Measurements from ENCODE around the gene NDUFB3.
"Not testable (repeated sequence)": the region's sequence is repeated elsewhere in the genome, so short reads cannot be mapped to it uniquely, and the experiment has no call there.

NDUFB3 gene

DNA sequence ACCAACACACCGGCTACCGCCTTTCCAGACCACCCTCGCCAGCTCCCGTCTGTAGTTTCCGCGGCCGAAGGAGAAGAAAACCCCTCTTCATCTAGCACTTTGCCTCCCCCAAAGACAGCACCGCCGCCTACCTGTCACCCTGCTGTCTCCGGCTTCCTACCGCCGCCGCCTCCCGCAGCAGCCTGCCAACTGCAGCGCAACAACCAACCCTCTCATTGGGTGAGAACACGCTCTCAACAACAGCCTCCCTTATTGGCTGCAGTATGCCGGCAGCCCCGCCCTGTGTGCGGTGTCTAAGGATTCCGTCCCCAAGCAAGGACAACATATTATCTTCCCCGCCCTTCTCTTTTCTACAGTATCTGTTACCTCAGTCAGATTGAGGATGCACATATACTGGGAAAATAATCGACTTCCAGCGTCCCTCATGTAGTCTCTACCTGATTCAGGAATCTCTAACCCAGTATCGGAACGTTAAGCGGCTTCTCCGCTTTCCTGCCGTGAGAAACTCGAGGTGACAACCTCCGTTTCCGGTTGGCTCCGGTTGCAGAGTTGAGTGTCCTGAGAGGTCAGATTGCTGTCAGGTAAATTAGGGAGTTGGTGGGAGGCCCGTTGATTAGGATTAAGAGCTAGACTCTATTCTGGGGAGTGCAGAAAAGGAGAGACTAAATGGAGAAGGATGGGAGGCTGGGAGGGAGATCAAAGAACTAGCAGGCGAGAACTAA, at the start of gene NDUFB3, which contains the start of gene HYCC2:
Gene NDUFB3, plus strand, starts transcription at position 523 of the 722 bp plus-strand sequence. CDS start 6,882 bp downstream, outside the sequence.
Gene HYCC2, minus strand, starts transcription at position 193 of the 722 bp plus-strand sequence. CDS start 47,662 bp downstream, outside the sequence.
- peak; percentile 49 for DNase-seq

- DNase-seq = no peak
Measured at GRCh38 chr2:201024518-201024917, 47.3 kb upstream of the NDUFB3 start.

DNA sequence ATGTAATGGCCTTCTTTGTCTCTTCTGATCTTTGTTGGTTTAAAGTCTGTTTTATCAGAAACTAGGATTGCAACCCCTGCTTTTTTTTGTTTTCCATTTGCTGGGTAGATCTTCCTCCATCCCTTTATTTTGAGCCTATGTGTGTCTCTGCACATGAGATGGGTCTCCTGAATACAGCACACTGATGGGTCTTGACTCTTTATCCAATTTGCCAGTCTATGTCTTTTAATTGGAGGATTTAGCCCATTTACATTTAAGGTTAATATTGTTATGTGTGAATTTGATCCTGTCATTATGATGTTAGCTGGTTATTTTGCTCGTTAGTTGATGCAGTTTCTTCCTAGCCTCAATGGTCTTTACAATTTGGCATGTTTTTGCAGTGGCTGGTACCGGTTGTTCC, 37.4 kb upstream of the NDUFB3 start:
- DNase-seq = not testable (repeated sequence)

DNA sequence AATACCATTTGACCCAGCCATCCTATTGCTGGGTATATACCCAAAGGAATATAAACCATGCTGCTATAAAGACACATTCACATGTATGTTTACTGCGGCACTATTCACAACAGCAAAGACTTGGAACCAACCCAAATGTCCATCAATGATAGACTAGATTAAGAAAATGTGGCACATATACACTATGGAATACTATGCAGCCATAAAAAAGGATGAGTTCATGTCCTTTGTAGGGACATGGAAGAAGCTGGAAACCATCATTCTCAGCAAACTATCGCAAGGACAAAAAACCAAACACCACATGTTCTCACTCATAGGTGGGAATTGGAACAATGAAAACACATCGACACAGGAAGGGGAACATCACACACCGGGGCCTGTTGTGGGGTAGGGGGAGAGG, 33.4 kb upstream of the NDUFB3 start:
- not testable (repeated sequence) for DNase-seq

DNA sequence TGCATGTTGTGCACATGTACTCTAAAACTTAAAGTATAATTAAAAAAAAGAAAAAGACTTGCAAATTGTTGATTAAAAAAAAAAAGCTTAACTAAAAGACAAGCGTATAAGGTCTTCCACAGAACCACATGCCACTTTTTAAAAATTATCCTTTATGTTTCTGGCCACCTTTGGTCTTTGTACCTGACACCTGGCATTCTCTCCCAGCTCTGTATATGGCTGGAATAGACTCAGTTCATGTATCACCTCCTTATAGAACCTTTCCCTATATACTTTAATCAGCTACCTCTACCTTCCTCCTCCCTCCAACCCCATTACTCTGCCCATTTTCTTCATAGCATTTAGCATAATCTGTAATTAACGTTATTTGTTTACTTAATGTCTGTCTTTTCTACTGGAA, 32.9 kb upstream of the NDUFB3 start:
- no peak for DNase-seq

DNA sequence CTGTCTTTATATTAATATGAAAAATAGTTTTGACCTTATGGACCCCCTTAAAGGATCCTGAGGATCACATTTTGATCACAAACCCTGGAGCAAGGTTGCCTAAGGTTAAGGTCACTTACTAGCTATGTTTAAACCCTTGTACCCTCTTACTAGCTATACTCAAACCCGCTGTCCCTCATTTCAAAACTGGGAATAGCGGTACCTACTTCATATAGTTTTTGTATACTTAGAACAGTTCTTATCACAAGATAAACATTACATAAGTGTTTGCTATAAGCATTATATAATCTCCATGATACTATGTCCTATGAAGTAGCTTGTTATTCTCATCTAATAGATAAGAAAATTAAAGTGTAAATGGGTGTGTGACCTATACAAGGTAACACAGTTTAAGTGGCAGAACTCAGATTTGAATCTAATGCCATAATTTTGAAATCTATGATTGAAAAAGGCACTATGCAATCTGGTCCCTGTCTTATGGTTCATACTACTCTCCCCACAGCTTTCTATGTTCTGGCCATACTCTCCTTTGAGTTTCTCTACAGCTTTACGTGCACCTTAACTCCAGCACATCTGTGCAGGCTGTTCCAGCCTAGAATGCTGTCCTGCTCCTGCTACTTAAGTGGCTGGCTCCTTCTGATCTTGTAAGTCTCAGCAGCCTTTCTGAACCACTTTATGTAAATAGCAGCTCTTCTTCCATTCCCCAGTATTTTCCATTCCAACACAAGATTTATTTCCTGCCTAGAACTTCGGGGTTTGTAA, 30.8 kb upstream of the NDUFB3 start:
- no peak for DNase-seq

GRCh38 chr2:201042451-201042850, 29.4 kb upstream of the NDUFB3 start:
- DNase-seq = not testable (repeated sequence)

DNA sequence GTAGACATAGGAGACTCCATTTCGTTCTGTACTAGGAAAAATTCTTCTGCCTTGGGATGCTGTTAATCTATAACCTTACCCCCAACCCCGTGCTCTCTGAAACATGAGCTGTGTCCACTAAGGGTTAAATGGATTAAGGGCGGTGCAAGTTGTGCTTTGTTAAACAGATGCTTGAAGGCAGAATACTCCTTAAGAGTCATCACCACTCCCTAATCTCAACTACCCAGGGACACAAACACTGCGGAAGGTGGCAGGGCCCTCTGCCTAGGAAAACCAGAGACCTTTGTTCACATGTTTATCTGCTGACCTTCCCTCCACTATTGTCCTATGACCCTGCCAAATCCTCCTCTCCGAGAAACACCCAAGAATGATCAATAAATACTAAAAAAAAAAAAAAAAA, 28.8 kb upstream of the NDUFB3 start:
- DNase-seq = not testable (repeated sequence)

GRCh38 chr2:201046881-201047280, 24.9 kb upstream of the NDUFB3 start:
- no peak for DNase-seq

DNA sequence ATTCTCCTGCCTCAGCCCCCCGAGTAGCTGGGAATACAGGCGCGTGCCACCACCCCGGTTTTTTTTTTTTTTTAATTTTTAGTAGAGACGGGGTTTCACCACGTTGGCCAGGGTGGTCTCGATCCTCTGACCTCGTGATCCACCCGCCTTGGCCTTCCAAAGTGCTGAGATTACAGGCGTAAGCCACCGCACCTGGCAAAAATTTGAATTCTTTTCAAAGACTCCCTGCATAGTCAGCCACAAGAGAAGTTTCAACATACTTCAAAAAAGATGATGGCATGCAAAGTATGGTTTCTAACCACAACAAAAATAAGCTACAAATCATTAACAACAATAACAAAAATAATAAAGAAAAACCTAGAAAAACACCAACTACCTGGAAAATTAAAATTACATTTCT, 22.3 kb upstream of the NDUFB3 start:
- DNase-seq = no peak

DNA sequence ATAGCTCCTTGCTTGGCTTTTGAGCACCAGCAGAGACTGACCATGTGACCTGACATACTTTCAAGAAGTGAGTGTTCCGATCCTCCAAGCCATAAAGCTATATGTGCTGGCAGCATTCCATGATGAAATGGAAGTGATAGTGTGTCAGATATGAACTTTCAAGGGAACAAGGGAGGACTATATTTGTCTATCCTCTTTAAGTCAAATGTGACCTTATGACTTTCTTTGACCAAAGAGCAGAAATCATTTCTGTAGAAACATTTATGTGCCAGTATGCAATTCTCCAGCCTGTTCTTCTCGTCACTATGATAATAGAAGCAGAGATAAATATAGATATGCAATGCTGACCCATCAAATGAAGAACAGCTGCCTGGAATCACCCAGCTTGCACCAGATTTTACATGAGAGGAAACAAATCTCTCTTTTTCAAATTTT, 14.7 kb upstream of the NDUFB3 start:
- DNase-seq = no peak

DNA sequence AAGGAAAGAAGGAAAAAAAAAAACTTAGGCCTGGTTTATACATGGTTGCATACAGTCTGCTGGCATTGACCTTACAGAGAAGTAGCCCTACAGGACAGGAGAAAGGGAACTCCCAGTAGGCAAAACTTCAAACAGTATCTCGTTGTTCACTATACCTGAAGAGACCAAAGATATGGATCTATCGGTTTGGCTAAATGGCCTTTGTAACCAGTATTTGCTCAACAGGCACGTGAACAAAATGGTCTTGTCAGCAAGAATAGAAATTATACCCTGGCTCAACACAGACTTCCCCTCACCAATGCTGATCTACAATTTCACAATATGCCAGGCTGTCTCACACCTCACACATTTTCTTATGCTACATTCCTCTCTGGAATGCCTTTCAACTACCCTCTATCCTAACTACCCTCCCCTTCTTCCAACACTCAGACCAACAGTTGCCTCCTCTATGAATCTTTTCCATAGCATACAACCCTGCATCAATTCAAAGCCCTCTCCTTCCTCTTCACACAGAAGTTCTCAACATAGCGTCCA, 14.0 kb upstream of the NDUFB3 start:
- no peak for DNase-seq

DNA sequence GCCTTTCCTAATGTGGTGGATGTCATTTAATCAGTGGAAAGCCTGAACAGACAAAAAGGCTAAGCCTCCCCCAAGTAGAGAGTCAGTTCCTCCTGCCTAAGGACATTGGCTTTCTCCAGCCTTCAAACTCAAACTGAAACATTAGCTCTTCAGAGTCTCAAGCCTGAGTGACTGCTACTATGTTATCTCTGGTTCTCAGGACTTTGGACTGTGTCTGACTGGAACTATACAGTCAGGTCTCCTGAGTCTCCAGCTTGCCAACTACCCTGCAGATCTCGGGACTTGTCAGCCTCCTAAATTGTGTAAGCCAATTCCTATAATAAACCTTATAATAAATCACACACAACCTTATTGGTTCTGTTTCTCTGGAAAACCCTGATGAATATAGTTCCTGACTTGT, 12.9 kb upstream of the NDUFB3 start:
- DNase-seq = no peak

GRCh38 chr2:201059961-201060755, 11.6 kb upstream of the NDUFB3 start:
- DNase-seq = no peak

DNA sequence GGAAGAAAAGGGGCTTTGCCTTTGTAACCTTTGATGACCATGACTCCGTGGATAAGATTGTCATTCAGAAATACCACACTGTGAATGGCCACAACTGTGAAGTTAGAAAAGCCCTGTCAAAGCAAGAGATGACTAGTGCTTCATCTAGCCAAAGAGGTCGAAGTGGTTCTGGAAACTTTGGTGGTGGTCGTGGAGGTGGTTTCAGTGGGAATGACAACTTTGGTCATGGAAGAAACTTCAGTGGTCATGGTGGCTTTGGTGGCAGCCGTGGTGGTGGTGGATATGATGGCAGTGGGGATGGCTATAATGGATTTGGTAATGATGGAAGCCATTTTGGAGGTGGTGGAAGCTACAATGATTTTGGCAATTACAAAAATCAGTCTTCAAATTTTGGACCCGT, 8.3 kb upstream of the NDUFB3 start:
- not testable (repeated sequence) for DNase-seq

- no peak for DNase-seq
Measured at GRCh38 chr2:201064797-201065329, 6.9 kb upstream of the NDUFB3 start.

DNA sequence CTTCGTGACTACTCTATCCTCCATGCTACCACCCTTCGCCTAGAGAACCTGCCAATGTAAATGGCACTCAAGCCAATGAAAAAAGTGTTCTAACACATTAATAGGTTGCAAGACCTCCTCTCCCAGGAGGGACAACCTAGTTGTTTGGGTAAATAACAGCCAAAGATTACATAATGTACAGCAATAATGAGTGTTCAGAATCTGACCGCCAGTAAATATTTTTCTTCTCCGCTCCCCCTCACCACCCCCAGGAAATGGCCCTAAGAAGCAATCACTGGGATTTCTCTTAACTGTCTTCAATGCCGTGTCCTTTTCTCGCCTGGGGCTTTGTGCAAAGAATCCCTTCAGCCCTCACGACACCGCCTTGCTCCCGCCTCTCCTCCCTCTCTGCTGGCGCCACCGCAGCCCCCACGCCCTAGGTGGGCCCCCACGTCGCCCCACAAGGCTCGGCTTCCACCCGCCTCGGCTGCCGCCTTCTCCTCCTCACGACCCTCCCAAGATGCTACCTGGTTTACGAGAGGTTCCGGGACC, 788 bp upstream of the NDUFB3 start:
- DNase-seq = no peak

- DNase-seq = no peak
Measured at GRCh38 chr2:201072201-201072530, 365 bp downstream of the NDUFB3 start.

GRCh38 chr2:201073071-201073470, 1.3 kb downstream of the NDUFB3 start:
- DNase-seq = no peak

- no peak for DNase-seq
Measured at GRCh38 chr2:201074996-201075395, 3.2 kb downstream of the NDUFB3 start.

DNA sequence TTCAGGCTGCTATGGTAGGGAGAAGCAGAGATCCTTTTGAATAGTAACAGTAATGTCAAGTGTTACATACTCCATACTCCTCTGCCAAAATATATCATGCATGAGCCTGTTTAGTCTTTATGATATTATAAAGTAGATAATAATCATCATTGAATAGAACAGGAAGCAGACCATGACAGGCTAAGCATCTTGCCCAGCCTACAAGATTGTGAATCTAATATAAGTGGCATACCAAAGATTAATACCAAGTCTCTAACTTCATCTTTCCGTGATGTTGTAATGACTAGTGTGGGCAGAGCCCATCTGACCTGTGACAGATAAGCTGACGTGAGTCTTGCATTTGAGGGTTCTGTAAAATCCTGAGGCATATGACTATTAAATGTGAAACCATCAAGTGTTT, 13.1 kb downstream of the NDUFB3 start:
- no peak for DNase-seq

DNA sequence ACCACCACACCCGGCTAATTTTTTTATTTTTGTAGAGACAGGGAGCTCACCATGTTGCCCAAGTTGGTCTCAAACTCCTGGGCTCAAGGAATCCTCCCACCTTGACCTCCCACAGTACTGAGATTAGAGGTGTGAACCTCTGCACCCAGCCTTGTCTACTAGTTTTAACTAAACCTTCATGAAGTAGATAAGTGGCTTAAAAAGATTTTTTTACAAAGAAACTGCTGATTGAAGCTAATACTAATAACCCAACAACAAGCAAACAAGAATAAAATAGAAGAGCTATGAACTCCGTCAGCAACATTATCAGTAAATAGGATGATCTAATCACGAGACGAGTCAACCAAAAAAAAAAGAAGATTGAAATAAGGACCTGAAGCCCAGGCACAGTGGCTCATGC, 18.8 kb downstream of the NDUFB3 start:
- DNase-seq = no peak

GRCh38 chr2:201093573-201093972, 21.8 kb downstream of the NDUFB3 start:
- DNase-seq = no peak

Measured in NCI-H1436 treated with DMSO at 0.1 percent for 48 hours (cell line).